Measurements from ENCODE around the gene KLK6. TPM values are rescaled to one million over a fixed set of nuclear protein-coding genes. Genes with fewer than 3 reads are reported as not detected.
"Not testable (repeated sequence)": the region's sequence is repeated elsewhere in the genome, so short reads cannot be mapped to it uniquely, and the experiment has no call there.

KLK6 gene
- total RNA-seq, 2 donors from 2014 or later = 1.8 TPM; not detected in 1

- Histone ChIP-seq H3K36me3 (no peaks in the 10 kb centered on the region), H3K4me3 (no peak overlapping the region), H3K27me3 (replicated peaks; ENCODE audit: insufficient read depth) (peaks cover 11% of the 10 kb centered on the region), H3K27ac (no peak overlapping the region), H3K9me3 (no peaks in the 10 kb centered on the region), H3K4me1 (replicated peaks) (no peaks in the 10 kb centered on the region)
- DNase-seq (ENCODE audit: low spot score) = no peak
- TF ChIP-seq POLR2AphosphoS5 (IDR thresholded peaks at IDR 0.05) = no peak
- TF ChIP-seq CTCF (IDR thresholded peaks at IDR 0.05) = no peak
- no peak for TF ChIP-seq POLR2A (IDR thresholded peaks at IDR 0.05)
- intact Hi-C loops (cut with DNase I) = no loop called here
- WGBS = 52% methylated on average over 5 of the region's 5 CpGs
These were observed 28.7 kb upstream of the KLK6 start for GRCh38 chr19:50998061-50998460.

GRCh38 chr19:50994129-50994528, 24.7 kb upstream of the KLK6 start:
- intact Hi-C loops (cut with DNase I) = no loop called here
- Histone ChIP-seq H3K4me3 (no peak overlapping the region), H3K27me3 (replicated peaks; ENCODE audit: insufficient read depth) (no peaks in the 10 kb centered on the region), H3K27ac (no peak overlapping the region), H3K9me3 (no peaks in the 10 kb centered on the region), H3K36me3 (no peaks in the 10 kb centered on the region), H3K4me1 (replicated peaks) (no peaks in the 10 kb centered on the region)
- WGBS = 78% methylated on average over 2 of the region's 2 CpGs
- no peak for TF ChIP-seq CTCF (IDR thresholded peaks at IDR 0.05)
- TF ChIP-seq POLR2AphosphoS5 (IDR thresholded peaks at IDR 0.05) = no peak
- no peak for TF ChIP-seq POLR2A (IDR thresholded peaks at IDR 0.05)
- no peak for DNase-seq (ENCODE audit: low spot score)

DNA sequence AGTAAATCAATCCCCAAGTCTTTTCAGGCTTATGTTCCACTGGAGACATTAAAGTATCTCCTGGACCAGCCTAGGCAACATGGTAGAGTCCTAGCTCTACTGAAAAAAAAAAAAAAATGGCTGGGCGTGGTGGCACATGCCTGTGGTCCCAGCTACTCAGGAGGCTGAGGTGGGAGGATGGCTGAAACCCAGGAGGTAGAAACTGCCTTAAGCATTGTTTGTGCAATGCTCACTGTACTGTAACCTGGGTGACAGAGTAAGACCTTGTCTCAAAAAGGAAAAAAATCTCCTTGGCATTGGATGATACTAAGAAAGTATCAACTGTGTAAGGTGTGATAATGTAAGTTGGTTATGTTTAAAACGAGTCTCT, 23.3 kb upstream of the KLK6 start:
- no peak overlapping the region for H3K27ac ChIP-seq
- WGBS = 53% methylated on average over 2 of the region's 2 CpGs
- no peak overlapping the region for H3K4me3 ChIP-seq
- H3K27me3 ChIP-seq (replicated peaks; ENCODE audit: insufficient read depth) = no peaks in the 10 kb centered on the region
- DNase-seq (ENCODE audit: low spot score) = no peak
- TF ChIP-seq POLR2A (IDR thresholded peaks at IDR 0.05) (no peak), CTCF (IDR thresholded peaks at IDR 0.05) (no peak), POLR2AphosphoS5 (IDR thresholded peaks at IDR 0.05) (no peak)
- no peaks in the 10 kb centered on the region for H3K4me1 ChIP-seq (replicated peaks)
- intact Hi-C loops (cut with DNase I) = no loop called here
- H3K36me3 ChIP-seq = no peaks in the 10 kb centered on the region
- H3K9me3 ChIP-seq = no peaks in the 10 kb centered on the region

DNA sequence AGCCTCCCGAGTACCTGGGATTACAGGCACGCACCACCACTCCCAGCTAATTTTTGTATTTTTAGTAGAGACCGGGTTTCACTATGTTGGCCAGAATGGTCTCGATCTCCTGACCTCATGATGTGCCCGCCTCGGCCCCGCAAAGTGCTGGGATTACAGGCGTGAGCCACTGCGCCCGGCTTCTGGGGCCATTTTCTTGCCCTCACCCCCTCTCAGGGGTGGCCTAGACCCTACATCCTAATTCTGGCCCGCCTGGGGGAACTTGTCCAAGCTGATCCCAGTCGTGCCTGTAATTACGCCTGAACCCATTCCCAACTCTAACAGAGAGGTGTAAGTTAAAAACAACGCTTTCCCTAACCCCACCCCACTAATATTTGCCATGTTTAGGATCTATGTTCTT, 15.0 kb upstream of the KLK6 start:
- DNase-seq (ENCODE audit: low spot score); H3K27me3 ChIP-seq (replicated peaks; ENCODE audit: insufficient read depth); H3K4me3 ChIP-seq; H3K27ac ChIP-seq; H3K36me3 ChIP-seq; H3K9me3 ChIP-seq; intact Hi-C loops (cut with DNase I); H3K4me1 ChIP-seq (replicated peaks): not testable (repeated sequence)
- WGBS = 83% methylated on average over 14 of the region's 14 CpGs

- TF ChIP-seq POLR2AphosphoS5 (IDR thresholded peaks at IDR 0.05) = no peak
- no peak for TF ChIP-seq CTCF (IDR thresholded peaks at IDR 0.05)
- WGBS = 16% methylated on average over 28 of the region's 28 CpGs
- Histone ChIP-seq H3K4me3 (no peak within 1 kb of the TSS), H3K9me3 (no peaks in the 10 kb centered on the region), H3K36me3 (no peaks in the 10 kb centered on the region), H3K27ac (no peak within 1 kb of the TSS), H3K4me1 (replicated peaks) (no peaks in the 10 kb centered on the region), H3K27me3 (replicated peaks; ENCODE audit: insufficient read depth) (no peaks in the 10 kb centered on the region)
- intact Hi-C loops (cut with DNase I) = no loop called here
- no peak for DNase-seq (ENCODE audit: low spot score)
These were observed 14.4 kb upstream of the KLK6 start, which contains the start of gene KLK7 for GRCh38 chr19:50983625-50984292. TSS of gene KLK7 (minus strand) at chr19:50983917. CDS start at chr19:50982399, 1,518 bp downstream.
